Activated CD4-positive, alpha-beta T cell treated with anti-CD3 and anti-CD28 coated beads for 1 hour (primary cell): ENCODE data around the gene LRSAM1.

Experiments used
- DNase-seq: peaks from one replicate; pipeline ENCODE4 v3.0.0-alpha.2; 2020

The LRSAM1 gene

DNA sequence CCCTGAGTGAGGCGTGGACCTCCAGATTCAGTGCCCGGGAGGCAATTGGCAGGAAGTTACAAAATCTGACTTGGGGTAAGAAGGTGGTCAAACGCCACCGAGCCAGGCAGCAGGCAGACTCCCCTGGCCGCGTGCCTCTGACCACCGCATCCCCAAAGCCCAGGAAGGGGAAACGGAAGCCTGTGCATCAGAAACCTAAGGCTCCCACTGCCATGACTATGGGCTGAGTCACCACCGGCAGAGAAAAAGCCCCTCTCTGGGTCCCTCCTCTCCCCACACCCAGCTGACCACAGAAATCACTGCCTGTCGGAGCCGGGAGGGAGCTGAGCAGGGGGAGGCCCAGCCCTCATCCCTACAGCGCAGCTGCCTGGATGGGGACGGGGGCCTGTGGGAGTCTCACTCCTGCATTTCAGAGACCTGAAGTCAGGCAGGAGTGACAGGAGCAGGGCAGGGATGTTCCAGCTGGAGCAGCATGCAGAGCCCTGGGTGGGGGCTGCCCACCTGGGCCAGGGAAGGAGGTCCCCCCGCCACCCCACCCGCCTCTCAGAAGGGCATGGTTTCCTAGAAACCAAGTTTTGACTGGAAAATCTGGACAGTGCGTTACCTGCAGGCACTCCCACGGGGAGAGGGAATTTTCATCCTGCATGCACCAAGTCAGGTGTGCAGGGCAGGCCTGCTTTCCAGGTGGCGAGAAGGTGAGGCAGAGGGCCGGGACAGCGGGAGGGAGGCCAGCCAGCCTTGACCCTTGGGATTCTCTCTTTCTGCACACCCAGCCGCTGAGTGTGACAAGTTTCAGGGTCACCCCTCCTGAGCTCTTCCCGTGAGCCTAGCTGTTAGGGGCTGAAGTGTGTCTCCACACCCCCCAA, 68.2 kb downstream of the LRSAM1 start:
- no peak for DNase-seq

DNA sequence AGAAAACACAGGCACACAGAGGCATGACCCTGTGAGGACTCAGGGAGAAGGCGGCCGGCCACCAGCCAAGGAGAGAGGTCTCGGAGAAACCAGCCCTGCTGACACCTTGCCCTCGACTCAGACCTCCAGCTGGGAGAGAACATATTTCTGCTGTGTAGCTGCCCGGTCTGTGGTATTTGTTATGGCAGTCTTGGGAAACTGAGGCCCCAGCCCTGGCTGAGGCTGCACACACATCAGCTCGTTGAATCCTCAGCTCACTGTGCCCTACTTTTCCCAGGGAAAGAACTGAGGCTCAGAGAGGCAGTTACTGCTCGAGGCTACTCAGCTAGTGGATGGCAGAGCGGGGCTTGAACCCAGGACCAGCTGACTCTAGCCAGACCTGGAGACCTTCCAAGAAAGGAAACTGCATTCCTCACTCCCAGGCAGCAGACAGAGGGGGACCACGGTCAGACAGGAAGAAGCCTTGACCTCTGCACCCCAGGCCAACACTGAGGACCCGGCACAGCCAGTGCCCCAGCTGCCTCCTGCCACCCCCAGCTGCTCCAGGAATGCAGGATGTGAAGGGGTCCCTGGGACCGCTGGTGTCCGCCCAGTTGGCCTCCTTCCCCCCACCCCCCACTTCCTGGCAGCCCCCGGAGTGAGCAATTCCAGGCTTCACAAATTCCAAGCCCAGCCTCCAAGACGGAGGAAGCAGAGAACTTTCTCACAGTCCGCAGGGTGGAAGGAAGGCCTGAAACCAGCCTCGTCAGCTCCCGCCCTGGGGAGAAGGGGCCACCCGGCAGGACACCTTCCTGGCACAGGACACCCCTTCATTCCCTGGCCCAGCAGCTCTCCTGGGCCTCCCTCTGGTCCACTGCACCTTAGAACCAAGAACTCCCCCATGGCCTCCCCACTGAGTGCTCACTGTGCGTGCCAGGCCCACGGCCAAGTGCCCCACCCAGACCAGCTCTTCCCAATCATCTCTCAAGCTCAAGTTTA, 69.9 kb downstream of the LRSAM1 start:
- no peak for DNase-seq

DNA sequence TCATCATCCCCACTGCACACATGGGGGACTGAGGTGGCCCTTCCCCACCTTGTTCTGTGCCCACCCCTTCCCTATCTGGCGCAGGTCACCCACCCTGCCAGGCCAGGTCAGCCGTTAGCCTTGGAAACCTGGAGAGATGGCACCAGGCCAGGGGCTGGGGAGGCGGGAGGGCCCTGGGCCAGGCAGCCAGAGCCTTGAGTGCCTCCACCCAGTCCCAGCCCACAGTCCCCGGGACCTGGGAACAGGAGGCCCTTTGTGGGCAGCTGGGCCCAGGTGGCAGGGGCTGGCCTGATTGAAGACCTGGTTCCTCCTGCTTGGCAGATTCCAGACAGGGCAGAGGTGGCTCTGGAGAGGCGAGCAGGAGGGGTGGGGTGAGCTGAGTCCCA, 70.6 kb downstream of the LRSAM1 start:
- no peak for DNase-seq

DNA sequence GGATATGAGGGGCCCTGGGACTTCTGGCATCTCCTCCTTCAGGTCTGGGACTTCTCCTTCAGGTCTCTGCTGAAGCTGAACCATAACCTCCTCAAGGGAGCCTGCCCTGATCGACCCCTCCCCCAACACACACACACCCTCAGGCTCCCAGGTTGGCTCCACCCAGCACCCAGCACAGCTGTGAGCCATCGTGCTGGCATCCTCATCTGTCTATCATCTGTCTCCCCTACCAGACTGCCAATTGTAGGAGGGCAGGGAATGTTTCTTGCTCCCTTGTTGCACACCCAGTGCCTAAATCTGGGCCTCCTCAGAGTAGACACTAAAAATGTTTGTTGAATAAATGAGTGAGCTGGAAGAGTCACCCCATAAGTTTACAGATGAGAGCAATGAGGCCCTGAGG, 71.4 kb downstream of the LRSAM1 start:
- no peak for DNase-seq

DNA sequence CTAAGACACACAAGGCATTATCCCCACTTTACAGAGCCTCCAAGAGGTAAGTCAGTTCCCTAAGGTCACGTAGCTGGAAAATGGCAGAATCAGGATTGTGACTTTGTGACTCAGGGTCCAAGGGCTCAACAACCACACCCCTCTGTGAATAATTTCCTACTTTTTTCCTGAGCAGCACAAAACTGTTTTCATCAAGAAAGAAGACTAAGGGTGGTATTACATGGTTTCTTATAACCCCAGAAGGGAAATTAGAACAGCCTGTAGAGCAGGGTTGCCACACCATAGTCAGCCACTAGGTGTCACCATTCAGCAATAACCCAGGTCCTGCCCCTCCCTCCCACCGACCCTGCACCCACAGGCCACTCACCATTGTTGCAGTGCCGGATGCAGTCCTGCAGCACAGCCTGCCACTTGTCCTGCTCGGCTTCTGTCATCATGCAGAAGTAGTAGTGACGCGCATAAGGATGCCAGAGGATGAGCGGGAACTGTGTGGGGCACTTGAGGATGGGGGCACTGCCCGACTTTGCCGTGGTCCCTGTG, 72.1 kb downstream of the LRSAM1 start:
- DNase-seq = no peak

DNA sequence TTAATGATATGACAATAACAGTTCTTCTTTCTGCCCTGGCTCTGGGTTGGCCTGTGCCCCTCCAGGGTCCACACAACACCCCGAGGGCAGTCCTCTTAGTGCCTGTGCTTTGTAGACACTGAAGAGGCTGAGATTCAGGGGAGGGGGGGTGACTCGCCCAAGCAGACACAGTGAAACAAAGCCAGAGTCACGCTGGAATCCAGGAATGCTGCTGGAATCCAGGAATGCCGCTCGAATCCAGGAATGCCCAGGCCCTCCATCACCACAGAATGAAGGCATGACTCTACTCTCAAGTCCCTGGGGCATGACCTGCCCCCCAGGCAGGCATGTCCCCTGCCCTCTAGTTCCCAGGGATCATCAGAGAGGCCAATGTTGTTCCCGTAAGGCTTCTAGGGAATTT, 73.1 kb downstream of the LRSAM1 start:
- no peak for DNase-seq

DNA sequence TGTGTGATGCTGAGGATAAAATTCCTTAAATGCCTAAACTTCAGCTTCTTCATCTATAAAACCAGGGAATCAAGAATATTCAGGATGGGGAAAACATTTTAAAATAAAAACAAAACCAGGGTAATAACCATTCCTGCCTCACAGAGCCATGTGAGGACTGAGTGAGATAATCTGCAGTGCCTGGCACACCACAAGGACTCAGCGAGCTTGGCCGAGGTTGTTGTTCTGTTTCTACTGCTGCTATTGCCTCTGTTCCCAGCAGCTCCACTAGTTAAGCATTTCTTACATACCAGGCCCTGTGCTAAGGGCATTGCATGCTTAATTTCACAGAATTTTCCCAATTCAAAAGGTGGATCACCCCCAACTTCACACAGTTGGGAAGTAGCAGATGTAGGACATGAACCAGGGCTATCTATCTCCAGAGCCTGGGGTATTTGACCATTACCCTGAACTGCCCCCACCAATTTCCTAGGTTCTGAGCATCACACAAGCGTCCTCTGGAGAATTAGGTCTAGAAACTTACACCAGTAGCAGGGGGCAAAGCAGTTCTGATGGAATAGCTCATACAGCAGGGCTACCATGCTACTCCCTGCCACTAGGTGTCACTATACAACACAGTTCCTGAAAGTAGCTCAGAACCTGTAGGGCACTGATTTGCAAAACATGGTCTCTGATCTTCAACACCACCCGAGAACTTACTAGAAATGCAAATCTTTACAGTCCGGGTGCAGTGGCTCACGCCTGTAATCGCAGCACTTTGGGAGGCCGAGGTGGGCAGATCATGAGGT, 74.3 kb downstream of the LRSAM1 start:
- DNase-seq = no peak

DNA sequence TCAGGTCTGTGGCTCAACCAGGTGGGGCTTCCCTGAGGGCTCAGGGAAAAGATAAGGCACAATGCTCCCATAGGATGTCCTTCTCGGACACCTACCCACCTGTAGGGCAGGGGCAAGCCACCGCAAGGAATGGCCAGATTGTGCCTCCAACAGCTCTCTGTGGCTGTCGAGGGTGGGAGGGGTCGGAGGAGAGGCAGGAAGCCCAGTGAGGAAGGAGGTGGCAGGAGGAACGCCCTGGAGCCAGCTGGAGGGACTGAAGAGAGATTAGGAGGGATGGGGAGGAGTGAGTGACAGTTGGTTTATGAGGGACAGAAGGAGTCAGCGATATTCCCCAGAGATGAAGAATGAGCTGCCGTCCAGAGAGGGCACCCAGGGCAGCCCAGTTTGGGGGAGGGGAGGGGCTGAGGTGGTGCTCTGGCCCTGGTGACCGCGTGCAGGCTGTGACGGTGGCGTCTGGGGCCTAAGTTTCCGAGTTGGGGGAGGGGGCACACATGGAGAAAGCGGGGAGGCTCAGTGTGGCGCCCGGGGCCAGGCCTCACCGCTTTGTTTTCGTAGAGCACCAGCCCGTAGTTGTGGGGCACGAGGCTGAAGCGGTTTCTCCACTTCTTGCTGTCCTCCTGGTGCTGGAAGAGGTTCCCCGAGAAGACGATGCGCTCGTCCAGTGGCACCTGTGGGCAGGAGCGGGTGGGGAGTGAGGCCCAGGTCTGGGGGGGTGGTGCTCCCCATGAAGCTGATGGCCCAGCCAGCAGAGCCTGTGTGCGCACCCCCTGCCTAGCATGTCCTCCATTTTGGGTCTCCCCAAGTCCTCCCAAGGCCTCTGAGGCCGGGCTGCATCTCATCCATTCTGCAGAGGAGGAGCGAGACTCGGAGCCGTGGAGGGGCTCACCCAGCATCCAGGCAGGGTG, 75.6 kb downstream of the LRSAM1 start:
- no peak for DNase-seq

DNA sequence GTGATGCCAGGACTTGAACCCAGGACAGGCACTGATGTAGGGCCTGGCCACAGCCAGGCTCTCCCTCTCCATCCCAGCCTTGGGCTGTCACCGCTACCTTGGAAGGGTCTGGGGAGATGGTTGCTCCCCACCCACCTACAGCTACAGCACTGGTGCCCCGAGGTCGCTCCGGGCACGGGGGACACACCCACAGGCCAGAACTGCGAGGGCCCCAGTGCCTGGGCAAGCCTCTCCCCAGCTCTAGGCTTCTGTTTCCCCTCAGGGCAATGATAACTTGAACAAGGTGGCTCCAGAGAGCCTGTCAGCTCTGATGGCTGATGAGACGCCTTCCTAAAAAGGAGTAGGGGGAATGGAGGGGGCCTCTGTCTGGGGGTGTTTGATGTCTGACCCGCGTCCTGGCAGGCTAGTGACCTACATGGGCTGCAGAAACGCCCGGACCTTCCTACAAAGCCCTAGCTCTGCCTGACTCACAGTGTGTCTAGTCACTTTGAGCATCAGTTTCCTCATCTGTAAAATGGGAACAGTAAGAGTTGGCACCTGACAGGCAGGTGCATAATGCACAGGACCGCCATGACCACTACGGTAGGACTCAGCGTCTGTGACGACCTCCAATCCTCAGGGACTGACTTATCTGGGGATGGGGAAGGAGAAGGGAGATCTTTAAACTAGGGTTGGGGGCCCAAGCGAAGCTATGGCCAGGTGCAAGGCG, 76.4 kb downstream of the LRSAM1 start:
- DNase-seq = no peak

DNA sequence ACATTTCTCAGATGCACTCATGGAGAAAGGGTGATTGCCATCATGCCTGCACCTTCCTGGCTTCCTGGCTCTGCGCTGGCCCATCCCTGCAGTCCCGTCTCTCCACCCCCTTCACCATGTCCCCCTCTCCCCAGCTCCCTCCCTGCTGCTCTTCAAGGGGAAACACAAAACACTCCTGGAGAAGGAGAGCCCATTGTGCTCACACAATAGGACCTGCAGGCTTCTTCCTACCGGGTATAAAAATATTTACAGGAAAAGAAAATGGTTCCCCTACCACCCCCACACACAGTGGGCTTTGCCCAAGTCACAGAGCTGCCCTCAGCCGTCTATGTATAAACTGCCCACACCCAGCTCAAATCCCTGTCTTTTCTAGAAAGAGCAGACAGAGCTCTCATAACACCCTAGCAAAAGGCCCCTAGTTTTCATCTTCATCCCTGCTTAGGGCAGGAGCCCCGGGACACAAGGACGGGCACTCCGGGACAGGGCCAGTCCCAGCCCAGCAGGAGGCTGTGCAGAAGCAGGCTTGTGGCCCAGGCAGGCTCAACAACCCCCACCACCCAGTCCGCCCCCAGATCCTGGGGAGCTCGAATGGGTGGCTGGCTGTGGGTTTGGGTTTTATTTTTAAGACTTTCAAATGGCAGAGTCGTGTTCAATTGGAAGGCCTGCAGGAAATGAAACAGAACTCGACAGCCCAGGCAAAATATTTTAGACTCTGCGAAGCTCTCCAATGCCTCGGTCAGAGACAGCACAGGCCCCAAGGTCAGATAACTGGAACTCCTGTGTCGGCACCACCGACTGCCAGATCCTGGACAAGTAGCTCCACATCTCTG, 77.3 kb downstream of the LRSAM1 start:
- no peak for DNase-seq

DNA sequence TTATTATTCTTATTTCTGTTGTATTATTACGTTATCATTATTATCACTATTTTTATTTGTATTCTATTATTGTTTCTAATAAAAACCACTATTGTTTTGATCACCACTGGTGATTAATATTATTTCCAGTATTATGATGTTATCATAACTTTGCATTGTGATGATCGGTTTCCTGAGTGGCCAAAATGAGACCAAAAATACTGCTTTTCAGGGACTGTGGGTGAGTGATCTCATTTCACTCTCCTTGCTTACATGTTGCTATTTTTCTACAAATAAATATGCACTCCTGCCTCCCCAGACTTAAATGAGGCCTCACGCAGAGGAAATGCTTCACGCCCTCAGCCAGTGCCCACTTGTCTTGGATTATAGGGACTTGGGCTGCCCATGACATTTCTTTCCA, 78.4 kb downstream of the LRSAM1 start:
- DNase-seq = no peak

DNA sequence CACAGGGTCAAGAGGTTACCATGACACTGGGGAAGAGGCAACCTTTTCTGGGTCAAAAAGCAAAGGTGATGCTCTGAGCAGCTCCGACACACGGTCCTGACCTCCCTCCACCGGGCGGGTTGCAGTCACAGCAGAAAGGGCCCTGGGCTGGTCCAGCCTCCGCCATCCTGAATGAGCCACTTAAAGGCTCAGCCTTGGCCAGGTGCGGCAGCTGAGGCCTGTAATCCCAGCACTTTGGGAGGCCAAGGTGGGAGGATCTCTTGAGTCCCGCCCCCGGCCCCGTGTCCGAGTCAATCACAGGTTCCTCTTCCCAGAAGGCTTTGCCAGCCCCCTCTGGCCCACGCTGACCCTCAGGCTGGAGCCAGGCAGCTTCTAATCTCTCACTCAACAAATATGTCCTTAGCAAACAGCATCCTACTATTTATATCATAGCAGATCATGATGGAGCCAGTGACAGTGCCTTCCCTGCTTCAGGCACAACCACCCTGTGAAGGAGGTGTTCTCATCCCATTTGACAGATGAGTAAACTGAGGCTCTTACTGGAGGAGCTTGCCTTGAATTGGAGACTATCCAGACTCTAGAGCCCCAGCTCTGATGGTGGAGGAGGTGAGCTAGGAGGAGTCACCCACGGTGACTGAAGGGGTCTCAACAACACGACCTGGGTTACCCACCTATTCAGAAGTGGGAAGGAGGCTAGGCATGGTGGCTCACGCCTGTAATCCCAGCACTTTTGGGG, 79.1 kb downstream of the LRSAM1 start:
- DNase-seq = no peak

DNA sequence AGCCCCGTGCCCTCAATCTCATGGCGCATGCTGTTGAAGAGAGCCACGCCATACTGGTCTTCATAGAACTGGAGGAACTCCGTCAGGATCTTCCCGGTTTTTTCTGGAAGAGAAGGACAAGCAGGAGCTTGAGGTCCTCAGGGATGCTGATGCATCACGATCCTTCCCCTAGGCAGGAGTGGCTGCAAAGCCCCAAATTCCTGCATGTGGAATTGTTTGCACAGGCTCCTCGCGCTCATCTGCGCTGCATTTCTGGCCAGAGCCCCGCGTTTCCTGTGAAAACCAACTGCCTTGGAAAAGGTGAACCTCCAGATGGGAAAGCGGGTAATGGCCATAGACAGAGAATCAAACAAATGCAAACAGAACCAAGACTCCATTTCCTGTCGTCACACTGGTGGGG, 80.4 kb downstream of the LRSAM1 start:
- no peak for DNase-seq

DNA sequence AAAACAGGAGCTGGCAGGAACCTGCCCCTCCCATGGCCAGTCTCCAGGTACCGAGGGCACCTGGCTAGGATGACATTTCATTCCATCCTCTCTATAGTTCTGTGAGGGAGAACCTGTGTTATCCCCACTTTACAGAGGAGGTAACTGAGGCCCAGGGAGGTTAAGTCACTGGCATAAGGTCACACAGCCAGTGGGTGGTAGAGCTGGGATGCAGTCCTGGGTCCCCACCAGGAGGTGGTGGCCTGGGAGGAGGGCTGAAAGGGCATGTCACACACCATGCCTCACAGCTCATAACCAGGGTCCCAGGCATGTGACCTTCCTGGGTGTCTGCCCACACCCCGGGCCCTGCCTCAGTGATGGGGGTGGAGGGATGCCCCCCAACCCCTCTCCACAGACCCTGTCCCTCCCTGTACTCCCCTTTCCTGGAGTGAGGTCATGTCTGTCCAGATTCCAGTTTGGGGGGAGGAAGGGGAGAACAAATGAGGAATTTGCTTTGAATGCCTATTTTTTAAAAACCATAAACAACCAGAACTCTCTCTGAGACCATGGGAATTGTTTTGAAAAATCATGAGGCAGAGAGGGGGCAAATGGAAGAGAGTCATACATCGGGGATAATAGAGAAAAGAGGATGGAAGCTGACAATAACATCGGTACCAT, 83.1 kb downstream of the LRSAM1 start:
- DNase-seq = no peak

DNA sequence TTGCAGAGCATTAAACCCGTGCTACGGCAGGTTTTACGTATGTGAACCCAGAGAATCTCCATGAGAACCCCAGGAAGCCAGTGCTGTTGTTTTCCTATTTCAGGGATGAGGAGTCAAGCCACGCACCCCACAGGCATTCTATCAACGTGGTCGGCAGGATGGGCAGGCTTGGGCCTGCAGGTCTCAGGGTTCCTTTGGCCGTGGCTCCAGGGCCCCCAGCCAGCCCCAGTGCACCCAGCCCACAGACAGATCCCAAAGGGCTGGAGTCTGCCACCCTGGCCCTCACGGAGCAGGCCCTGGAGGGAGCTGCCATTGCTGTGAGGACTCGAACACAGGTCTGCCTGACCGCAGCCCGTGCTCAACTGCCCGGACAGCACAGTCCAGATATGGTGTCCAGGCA, 83.6 kb downstream of the LRSAM1 start:
- no peak for DNase-seq

DNA sequence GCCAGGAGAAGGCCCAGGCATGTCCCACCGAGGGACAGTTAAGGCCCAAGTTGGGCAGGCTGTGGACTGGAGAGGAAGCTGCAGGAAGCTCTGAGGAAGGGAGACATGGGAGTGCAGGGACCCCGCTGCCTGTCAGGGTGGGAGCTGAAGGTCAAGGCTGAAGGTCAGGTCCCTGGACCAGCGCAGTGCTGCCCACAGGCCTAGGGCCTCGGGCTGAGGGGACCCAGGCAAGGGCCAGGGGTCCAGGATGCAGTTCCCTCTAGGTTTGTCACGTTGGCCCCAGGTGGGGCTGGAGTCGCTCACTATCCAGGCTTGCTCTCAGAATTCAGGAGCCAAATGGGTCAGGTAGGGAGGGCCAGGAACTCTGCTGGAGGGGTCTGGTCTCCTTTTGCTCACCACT, 84.1 kb downstream of the LRSAM1 start:
- no peak for DNase-seq

DNA sequence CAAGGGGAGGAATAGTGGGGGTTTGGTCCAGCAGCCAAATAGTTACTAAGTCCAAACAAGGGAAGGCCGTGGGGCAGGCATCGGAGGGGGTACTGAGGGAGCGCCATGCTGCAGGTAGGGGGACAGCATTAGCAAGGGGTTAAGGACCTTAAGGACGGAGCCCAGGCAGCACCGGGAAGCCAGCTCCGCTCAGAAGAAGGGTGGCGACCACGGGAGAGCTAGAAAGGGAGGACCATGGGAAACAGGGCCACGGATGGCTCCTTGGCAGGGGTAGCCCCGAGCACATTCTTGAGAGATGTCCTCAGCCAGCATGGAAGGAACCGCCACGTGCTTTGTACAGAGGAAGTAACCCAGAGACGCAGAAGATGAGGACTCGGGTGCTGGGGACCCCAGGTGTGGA, 84.5 kb downstream of the LRSAM1 start:
- no peak for DNase-seq

DNA sequence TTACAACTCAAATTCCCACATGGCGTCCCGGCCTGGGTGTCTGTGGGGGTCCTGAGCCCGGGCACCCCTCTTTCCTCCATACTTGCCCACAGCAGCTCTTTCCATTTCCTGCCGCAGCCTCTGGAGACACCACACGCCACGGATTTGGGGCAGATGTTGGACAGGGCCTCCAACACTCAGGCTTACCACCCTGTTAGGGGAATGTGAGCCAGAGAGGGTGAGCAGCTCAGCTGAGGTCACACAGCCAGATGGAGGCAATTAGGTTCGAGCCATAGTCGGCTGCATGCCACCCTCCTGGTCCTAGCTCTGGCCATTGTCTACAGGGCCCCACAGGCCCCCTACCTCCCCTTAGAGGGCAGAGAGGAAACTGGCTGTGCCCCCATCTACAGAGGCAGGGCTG, 85.2 kb downstream of the LRSAM1 start:
- no peak for DNase-seq

DNA sequence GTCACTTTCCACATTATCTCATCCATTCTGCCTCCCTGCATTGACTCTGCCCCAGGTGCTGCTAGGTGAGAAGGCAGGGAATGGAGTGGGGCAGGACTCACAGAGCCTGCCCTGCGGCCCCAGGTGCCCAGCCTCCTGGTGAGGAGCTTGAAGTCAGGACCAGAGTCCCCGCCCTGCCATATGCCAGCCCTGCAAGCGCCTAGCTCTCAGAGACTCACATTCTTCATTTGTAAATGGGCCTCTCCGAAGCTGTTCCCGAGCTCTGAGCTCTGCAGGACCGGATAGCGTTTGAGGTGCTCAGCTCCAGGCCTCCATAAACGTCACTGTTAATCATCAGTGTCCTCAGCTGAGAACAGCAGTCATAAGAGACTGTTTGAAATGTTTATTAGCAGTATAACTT, 85.7 kb downstream of the LRSAM1 start:
- no peak for DNase-seq
